GM12878 (cell line): ENCODE results near the gene TRPM8. TPM values are rescaled to one million over a fixed set of nuclear protein-coding genes. Genes with fewer than 3 reads are reported as not detected.

Experiments
- ATAC-seq: fragments of 200-7000 bp; cut with Tn5 transposase; 3 replicates; pipeline ENCODE4 v1.9.1; 2020; ENCODE audit warnings: mild to moderate bottlenecking, moderate library complexity
- BruUV-seq: library from RNA; stranded (reverse); fragments of 400-500 nt; replicated peaks from 2 replicates; lab custom pipeline; 2021; lab: Mats Ljungman, UMichigan
- CTCF ChIA-PET: fragments of 300-600 bp; sonication (Branson Sonifier 250); formaldehyde crosslinking; extraction: SDS; loops from one replicate; lab custom pipeline; 2021; ENCODE audit warnings: inconsistent platforms; lab: Yijun Ruan, JAX
- POLR2A ChIA-PET: fragments of 350-600 bp; formaldehyde crosslinking; extraction: SDS; loops from one replicate; lab custom pipeline; 2021; ENCODE audit warnings: inconsistent platforms; lab: Charles Lee
- RAD21 ChIA-PET: fragments of 300-600 bp; sonication (Branson Sonifier 250); formaldehyde crosslinking; loops from one replicate; lab custom pipeline; 2023; ENCODE audit warnings: antibody characterized with exemption; ENCODE audit not compliant: unreplicated experiment; lab: Charles Lee
- SMC1A ChIA-PET: fragments of 300-600 bp; sonication (Branson Sonifier 250); formaldehyde crosslinking; loops from one replicate; lab custom pipeline; 2023; ENCODE audit not compliant: unreplicated experiment, uncharacterized antibody; lab: Charles Lee
- DNase-seq: peaks from one replicate; pipeline ENCODE4 v3.0.0-alpha.2; 2011; ENCODE audit warnings: low read depth, low spot score
- FAIRE-seq: peaks from 3 replicates; lab custom pipeline; 2011; peaks lifted over from hg19 to GRCh38; lab: Jason Lieb, UNC
- H2AFZ ChIP-seq: 2 replicates; pipeline ENCODE4 v1.6.0; 2011; ENCODE audit warnings: low read depth, low read length, control low read depth; ENCODE audit not compliant: control insufficient read depth
- H3K27ac ChIP-seq: 2 replicates; pipeline ENCODE4 v1.5.1; 2011; ENCODE audit warnings: control low read depth; ENCODE audit not compliant: control insufficient read depth, insufficient read depth
- H3K27me3 ChIP-seq, 2 experiments: replicated peaks in 1 of 2; 2 replicates each; pipeline versions ENCODE4 v1.6.0 to v1.6.1; 2011; ENCODE audit warnings: low read length in 1 of 2; ENCODE audit not compliant: control insufficient read depth in 2 of 2, insufficient read depth in 2 of 2
- H3K36me3 ChIP-seq, 2 experiments: 2 replicates each; pipeline ENCODE4 v1.5.1; 2011; ENCODE audit warnings: low read length in 1 of 2; ENCODE audit not compliant: control insufficient read depth in 2 of 2, insufficient read depth in 2 of 2
- H3K4me1 ChIP-seq: 2 replicates; pipeline ENCODE4 v1.6.1; 2011; ENCODE audit warnings: mild to moderate bottlenecking, low read length, moderate library complexity, mixed read lengths; ENCODE audit not compliant: control insufficient read depth, insufficient read depth
- H3K4me2 ChIP-seq: 2 replicates; pipeline ENCODE4 v1.6.0; 2011; ENCODE audit warnings: control low read depth; ENCODE audit not compliant: control insufficient read depth, insufficient read depth
- H3K4me3 ChIP-seq: fragments of 200-600 bp; sonication (generic); 2 replicates; pipeline ENCODE4 v1.5.1; 2016
- H3K79me2 ChIP-seq: 2 replicates; pipeline ENCODE4 v1.6.0; 2011; ENCODE audit warnings: low read length; ENCODE audit not compliant: control insufficient read depth, insufficient read depth
- H3K9ac ChIP-seq: 2 replicates; pipeline ENCODE4 v1.8.0; 2011; ENCODE audit warnings: low read length, control low read depth, mixed read lengths; ENCODE audit not compliant: control insufficient read depth, insufficient read depth
- H3K9me3 ChIP-seq: replicated peaks from 3 replicates; pipeline ENCODE4 v1.5.1; 2011; ENCODE audit warnings: mild to moderate bottlenecking, low read length; ENCODE audit not compliant: control insufficient read depth, insufficient read depth
- H4K20me1 ChIP-seq: 2 replicates; pipeline ENCODE4 v1.6.0; 2011; ENCODE audit not compliant: control insufficient read depth, insufficient read depth
- DPF2 ChIP-seq: fragments of 450-650 bp; IDR thresholded peaks from 2 replicates; pipeline ENCODE4 v1.6.1; 2017; ENCODE audit warnings: mild to moderate bottlenecking
- E2F8 ChIP-seq: fragments of 450-650 bp; IDR thresholded peaks from 2 replicates; pipeline ENCODE4 v1.6.1; 2018; ENCODE audit warnings: mild to moderate bottlenecking, low read depth, moderate library complexity; ENCODE audit not compliant: partially characterized antibody
- KDM1A ChIP-seq: fragments of 200-600 bp; sonication (generic); IDR thresholded peaks from 2 replicates; pipeline ENCODE4 v1.6.1; 2016; ENCODE audit warnings: borderline replicate concordance
- MEF2A ChIP-seq: IDR thresholded peaks from 2 replicates; pipeline ENCODE4 v1.6.1; 2011; ENCODE audit warnings: low read depth, mild to moderate bottlenecking, low read length, moderate library complexity; ENCODE audit not compliant: insufficient read depth
- POLR2AphosphoS5 ChIP-seq: IDR thresholded peaks from 2 replicates; pipeline ENCODE4 v1.6.1; 2011; ENCODE audit warnings: mild to moderate bottlenecking, low read length, inconsistent platforms
- RUNX3 ChIP-seq: IDR thresholded peaks from 2 replicates; pipeline ENCODE4 v1.6.1; 2012; ENCODE audit warnings: low read length, inconsistent platforms
- SP1 ChIP-seq: IDR thresholded peaks from one replicate; pipeline ENCODE4 v1.6.1; 2011; ENCODE audit warnings: low read depth, low read length
- SREBF2 ChIP-seq: IDR thresholded peaks from 2 replicates; pipeline ENCODE4 v1.6.1; 2012; ENCODE audit warnings: mild to moderate bottlenecking, low read length
- TAF1 ChIP-seq: IDR thresholded peaks from 2 replicates; pipeline ENCODE4 v1.6.1; 2011; ENCODE audit warnings: mild to moderate bottlenecking, low read depth, low read length, borderline replicate concordance
- USF1 ChIP-seq: IDR thresholded peaks from 2 replicates; pipeline ENCODE4 v1.6.1; 2011; ENCODE audit warnings: borderline replicate concordance, low read depth, mild to moderate bottlenecking, moderate library complexity, mixed read lengths, low read length; ENCODE audit not compliant: insufficient read depth; ENCODE audit errors: extremely low read length
- ZBTB4 ChIP-seq: fragments of 450-650 bp; formaldehyde crosslinking; IDR thresholded peaks from 2 replicates; pipeline ENCODE4 v1.4.0; 2022; ENCODE audit warnings: mild to moderate bottlenecking, moderate library complexity
- WGBS: methylation state at CpG from one replicate; pipeline ENCODE4 v1.1.6; 2016; ENCODE audit warnings: low lambda C conversion rate; ENCODE audit not compliant: insufficient replicate concordance, insufficient coverage; ENCODE audit errors: missing lambda C conversion rate; 5-methylcytosine and 5-hydroxymethylcytosine counted together
- in situ Hi-C: fragments of 300-500 bp; cut with MboI; formaldehyde crosslinking; loops from 9 replicates; pipeline ENCODE4 v1.14.3; 2018; ENCODE audit warnings: mixed read lengths
- intact Hi-C: fragments of 100-400 bp; cut with micrococcal nuclease; formaldehyde crosslinking; loops from one replicate; pipeline ENCODE4 v1.14.2; 2022; ENCODE audit not compliant: unreplicated experiment
- polyA plus RNA-seq, 11 experiments: library from polyadenylated mRNA; depleted of rRNA in 4 of 11; unstranded in 6 of 11; stranded (reverse) in 5 of 11; fragments of >200 nt; fragmentation: Nextera tagmentation in 4 of 11; fragmentation: Illumina TruSeq in 1 of 11; extraction: Ambion mirVana in 4 of 11; extraction: Trizol in 1 of 11; gene quantifications; 1 replicate in 1 of 11; 2 replicates in 10 of 11; pipeline versions ENCODE4 v1.2.1 to v1.2.3, GENCODE V29; 2011 to 2016; ENCODE audit warnings: inconsistent platforms in 2 of 11, missing spikeins in 2 of 11, low read depth in 1 of 11
- total RNA-seq, 4 experiments: library from RNA; depleted of rRNA in 3 of 4; stranded (reverse); fragments of >200 nt in 3 of 4; fragmentation: Illumina TruSeq in 1 of 4; extraction: Trizol in 1 of 4; gene quantifications; 2 replicates each; pipeline versions ENCODE4 v1.2.1 to v1.2.3, GENCODE V29; 2013 to 2021
- TF ChIP-seq, protein P1 (sequence below): fragments of 450-650 bp; conservative IDR thresholded peaks from 2 replicates; pipeline ENCODE4 v1.6.1; 2017; ENCODE audit warnings: mild to moderate bottlenecking, moderate library complexity
- TF ChIP-seq, protein P2 (sequence below): fragments of 450-650 bp; IDR thresholded peaks from 2 replicates; pipeline ENCODE4 v1.6.1; 2016; ENCODE audit warnings: mild to moderate bottlenecking

The TRPM8 gene
- total and polyA plus RNA-seq, 10 of the 15 experiments (the other 5 are each of a cell fraction or from before 2014, with no cell fraction given), result 3.9 TPM; not detected in 9

- no peak for TF ChIP-seq TAF1
- TF ChIP-seq DPF2, result no peak
- no peak for TF ChIP-seq ZBTB4 (CRISPR knock-in tag)
- TF ChIP-seq RUNX3, result no peak
Observed at GRCh38 chr2:233882353-233882752, 34.8 kb upstream of the TRPM8 start (continued).

DNA sequence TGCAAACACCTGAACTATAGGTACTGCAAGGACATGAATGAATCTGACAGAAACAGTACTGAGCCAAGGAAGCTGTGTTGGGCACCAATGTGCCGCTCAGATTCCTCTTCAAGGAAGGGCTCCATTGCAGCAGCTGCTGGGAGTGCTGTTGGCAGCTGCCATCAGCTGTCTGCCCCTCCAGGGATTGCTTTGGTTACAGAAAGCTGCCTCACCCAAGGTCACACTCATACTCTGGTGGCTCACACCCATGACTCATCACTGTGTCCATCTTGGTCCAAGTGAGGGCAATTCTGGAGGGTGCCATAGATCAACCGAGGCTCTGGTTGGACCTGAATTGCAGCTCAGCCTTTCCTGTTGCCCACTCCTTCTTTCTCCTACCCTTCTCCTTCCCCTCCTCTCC, 24.4 kb upstream of the TRPM8 start:
- H3K4me1 ChIP-seq, result no peaks in the 10 kb centered on the region
- no peak overlapping the region for H3K4me2 ChIP-seq
- no TSS peak for BruUV-seq
- ChIA-PET SMC1A (no interaction called here), POLR2A (no interaction called here), RAD21 (no interaction called here), CTCF (no interaction called here)
- H2AFZ ChIP-seq, result no peak overlapping the region
- no peak overlapping the region for H3K9ac ChIP-seq
- no peak overlapping the region for H3K27ac ChIP-seq
- in situ Hi-C loops (no loop called here), intact Hi-C loops (no loop called here)
- H3K27me3 ChIP-seq, result no peaks in the 10 kb centered on the region; a peak in 2 of 4 replicates
- no peaks in the 10 kb centered on the region for H4K20me1 ChIP-seq
- no peak overlapping the region for H3K4me3 ChIP-seq
- H3K79me2 ChIP-seq, result no peaks in the 10 kb centered on the region
- no peak for FAIRE-seq
- no peak for DNase-seq
- H3K36me3 ChIP-seq, result no peaks in the 10 kb centered on the region
- no peaks in the 10 kb centered on the region for H3K9me3 ChIP-seq
- 23% methylated on average over 2 of the region's 2 CpGs for WGBS
- no peak for ATAC-seq
- TF ChIP-seq POLR2AphosphoS5 (no peak), SREBF2 (no peak), RUNX3 (no peak), E2F8 (no peak), SP1 (no peak), KDM1A (no peak), USF1 (no peak), MEF2A (no peak)
- TF ChIP-seq, protein P1, sequence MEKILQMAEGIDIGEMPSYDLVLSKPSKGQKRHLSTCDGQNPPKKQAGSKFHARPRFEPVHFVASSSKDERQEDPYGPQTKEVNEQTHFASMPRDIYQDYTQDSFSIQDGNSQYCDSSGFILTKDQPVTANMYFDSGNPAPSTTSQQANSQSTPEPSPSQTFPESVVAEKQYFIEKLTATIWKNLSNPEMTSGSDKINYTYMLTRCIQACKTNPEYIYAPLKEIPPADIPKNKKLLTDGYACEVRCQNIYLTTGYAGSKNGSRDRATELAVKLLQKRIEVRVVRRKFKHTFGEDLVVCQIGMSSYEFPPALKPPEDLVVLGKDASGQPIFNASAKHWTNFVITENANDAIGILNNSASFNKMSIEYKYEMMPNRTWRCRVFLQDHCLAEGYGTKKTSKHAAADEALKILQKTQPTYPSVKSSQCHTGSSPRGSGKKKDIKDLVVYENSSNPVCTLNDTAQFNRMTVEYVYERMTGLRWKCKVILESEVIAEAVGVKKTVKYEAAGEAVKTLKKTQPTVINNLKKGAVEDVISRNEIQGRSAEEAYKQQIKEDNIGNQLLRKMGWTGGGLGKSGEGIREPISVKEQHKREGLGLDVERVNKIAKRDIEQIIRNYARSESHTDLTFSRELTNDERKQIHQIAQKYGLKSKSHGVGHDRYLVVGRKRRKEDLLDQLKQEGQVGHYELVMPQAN, result no peak
- TF ChIP-seq, protein P2, sequence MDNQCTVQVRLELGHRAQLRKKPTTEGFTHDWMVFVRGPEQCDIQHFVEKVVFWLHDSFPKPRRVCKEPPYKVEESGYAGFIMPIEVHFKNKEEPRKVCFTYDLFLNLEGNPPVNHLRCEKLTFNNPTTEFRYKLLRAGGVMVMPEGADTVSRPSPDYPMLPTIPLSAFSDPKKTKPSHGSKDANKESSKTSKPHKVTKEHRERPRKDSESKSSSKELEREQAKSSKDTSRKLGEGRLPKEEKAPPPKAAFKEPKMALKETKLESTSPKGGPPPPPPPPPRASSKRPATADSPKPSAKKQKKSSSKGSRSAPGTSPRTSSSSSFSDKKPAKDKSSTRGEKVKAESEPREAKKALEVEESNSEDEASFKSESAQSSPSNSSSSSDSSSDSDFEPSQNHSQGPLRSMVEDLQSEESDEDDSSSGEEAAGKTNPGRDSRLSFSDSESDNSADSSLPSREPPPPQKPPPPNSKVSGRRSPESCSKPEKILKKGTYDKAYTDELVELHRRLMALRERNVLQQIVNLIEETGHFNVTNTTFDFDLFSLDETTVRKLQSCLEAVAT, result no peak
